Neural progenitor cell (in vitro differentiated cells): Measurements from ENCODE around the gene PITPNC1. TPM values are rescaled to one million over a fixed set of nuclear protein-coding genes. Genes with fewer than 3 reads are reported as not detected.

Experiments
- DNase-seq: peaks from one replicate; pipeline ENCODE4 v3.0.0-alpha.2; 2016; ENCODE audit warnings: low spot score
- H2AFZ ChIP-seq: fragments of 200-600 bp; sonication (generic); replicated peaks from 2 replicates; pipeline ENCODE4 v1.6.1; 2016; ENCODE audit warnings: antibody characterized with exemption
- H3F3A ChIP-seq: fragments of 200-600 bp; sonication (generic); 2 replicates; pipeline ENCODE4 v1.6.1; 2016; ENCODE audit warnings: antibody characterized with exemption, low read depth
- H3K27ac ChIP-seq: fragments of 200-600 bp; sonication (generic); 2 replicates; pipeline ENCODE4 v1.5.1; 2016; ENCODE audit warnings: mild to moderate bottlenecking
- H3K27me3 ChIP-seq: fragments of 200-600 bp; sonication (generic); 2 replicates; pipeline ENCODE4 v1.6.1; 2016; ENCODE audit warnings: mild to moderate bottlenecking, moderate library complexity
- H3K36me3 ChIP-seq: fragments of 200-600 bp; sonication (generic); 2 replicates; pipeline ENCODE4 v1.5.1; 2016
- H3K4me1 ChIP-seq: fragments of 200-600 bp; sonication (generic); 2 replicates; pipeline ENCODE4 v1.6.1; 2016; ENCODE audit warnings: mixed run types
- H3K4me2 ChIP-seq: fragments of 200-600 bp; sonication (generic); 2 replicates; pipeline ENCODE4 v1.6.1; 2016
- H3K4me3 ChIP-seq: fragments of 200-600 bp; sonication (generic); 2 replicates; pipeline ENCODE4 v1.5.1; 2016
- H3K79me2 ChIP-seq: fragments of 200-600 bp; sonication (generic); 2 replicates; pipeline ENCODE4 v1.6.1; 2016; ENCODE audit warnings: low read depth
- H3K9ac ChIP-seq: fragments of 200-600 bp; sonication (generic); 2 replicates; pipeline ENCODE4 v1.6.1; 2016
- H3K9me3 ChIP-seq: fragments of 200-600 bp; sonication (generic); 2 replicates; pipeline ENCODE4 v1.5.1; 2016; ENCODE audit warnings: low read depth
- H4K20me1 ChIP-seq: fragments of 200-600 bp; sonication (generic); 2 replicates; pipeline ENCODE4 v1.6.1; 2016; ENCODE audit warnings: low read depth
- H3K27ac Mint-ChIP-seq: 3 replicates; pipeline ENCODE4 v1.8.0; 2021; ENCODE audit warnings: mixed read lengths
- H3K27me3 Mint-ChIP-seq: 2 replicates; pipeline ENCODE4 v1.8.0; 2022; ENCODE audit warnings: low read depth, mild to moderate bottlenecking, inconsistent platforms, moderate library complexity, mixed read lengths; ENCODE audit not compliant: insufficient read depth
- H3K36me3 Mint-ChIP-seq: 3 replicates; pipeline ENCODE4 v1.8.0; 2021; ENCODE audit warnings: mixed read lengths
- H3K4me1 Mint-ChIP-seq: 3 replicates; pipeline ENCODE4 v1.8.0; 2021; ENCODE audit warnings: mixed read lengths
- H3K4me3 Mint-ChIP-seq: 3 replicates; pipeline ENCODE4 v1.8.0; 2021; ENCODE audit warnings: mild to moderate bottlenecking, moderate library complexity, mixed read lengths
- H3K9me3 Mint-ChIP-seq: 3 replicates; pipeline ENCODE4 v1.8.0; 2020; ENCODE audit warnings: mixed read lengths
- CTCF ChIP-seq: fragments of 200-600 bp; sonication (generic); IDR thresholded peaks from 2 replicates; pipeline ENCODE4 v1.5.1; 2017; ENCODE audit warnings: antibody characterized with exemption, mild to moderate bottlenecking
- EZH2 ChIP-seq: fragments of 200-600 bp; sonication (generic); IDR thresholded peaks from 2 replicates; pipeline ENCODE4 v1.6.1; 2017; ENCODE audit warnings: antibody characterized with exemption, mild to moderate bottlenecking, moderate library complexity
- EZH2phosphoT487 ChIP-seq: fragments of 200-600 bp; sonication (generic); IDR thresholded peaks from 2 replicates; pipeline ENCODE4 v1.6.1; 2017; ENCODE audit warnings: antibody characterized with exemption
- total RNA-seq: library from RNA; depleted of rRNA; stranded (reverse); fragments of >200 nt; gene quantifications from 2 replicates; pipeline ENCODE4 v1.2.3, GENCODE V29; 2015; ENCODE audit warnings: low replicate concordance

Gene PITPNC1
- total RNA-seq, 1 donor from 2014 or later: 8.1 TPM

GRCh38 chr17:67633751-67634211 lies 256.7 kb downstream of the PITPNC1 start:
- Mint-ChIP-seq H3K9me3 (no peaks in the 10 kb centered on the region), H3K27me3 (peaks cover 2% of the 10 kb centered on the region), H3K4me1 (peaks cover 3% of the 10 kb centered on the region), H3K4me3 (no peak overlapping the region), H3K27ac (no peak overlapping the region), H3K36me3 (peaks cover 11% of the 10 kb centered on the region)
- Histone ChIP-seq H3K79me2 (no peaks in the 10 kb centered on the region), H3K4me1 (no peaks in the 10 kb centered on the region), H4K20me1 (no peaks in the 10 kb centered on the region), H3K4me3 (no peak overlapping the region), H3K27me3 (no peaks in the 10 kb centered on the region), H3K4me2 (no peak overlapping the region), H3K36me3 (no peaks in the 10 kb centered on the region), H3K27ac (no peak overlapping the region), H3K9ac (no peak overlapping the region), H2AFZ (no peak overlapping the region), H3K9me3 (no peaks in the 10 kb centered on the region), H3F3A (no peaks in the 10 kb centered on the region)
- TF ChIP-seq EZH2 (no peak), CTCF (no peak), EZH2phosphoT487 (no peak)
- no peak for DNase-seq

- Histone ChIP-seq H3K9ac (no peak overlapping the region), H3K27ac (no peak overlapping the region), H3K4me3 (no peak overlapping the region), H2AFZ (no peak overlapping the region), H4K20me1 (no peaks in the 10 kb centered on the region), H3K9me3 (no peaks in the 10 kb centered on the region), H3K27me3 (no peaks in the 10 kb centered on the region), H3K4me2 (no peak overlapping the region), H3K4me1 (no peaks in the 10 kb centered on the region), H3K36me3 (no peaks in the 10 kb centered on the region), H3K79me2 (no peaks in the 10 kb centered on the region), H3F3A (no peaks in the 10 kb centered on the region)
- no peak for DNase-seq
- H3K36me3 Mint-ChIP-seq: peaks cover 11% of the 10 kb centered on the region
- TF ChIP-seq CTCF (no peak), EZH2 (no peak), EZH2phosphoT487 (no peak)
- H3K27me3 Mint-ChIP-seq: peaks cover 2% of the 10 kb centered on the region
- H3K4me3 Mint-ChIP-seq: no peak overlapping the region
- peaks cover 3% of the 10 kb centered on the region for H3K4me1 Mint-ChIP-seq
- no peaks in the 10 kb centered on the region for H3K9me3 Mint-ChIP-seq
- no peak overlapping the region for H3K27ac Mint-ChIP-seq
Observed at GRCh38 chr17:67635681-67636080, 258.6 kb downstream of the PITPNC1 start.

- H3K9me3 Mint-ChIP-seq: no peaks in the 10 kb centered on the region
- H3K27ac ChIP-seq: no peak overlapping the region
- peaks cover 3% of the 10 kb centered on the region for H3K4me1 Mint-ChIP-seq
- no peaks in the 10 kb centered on the region for H3F3A ChIP-seq
- no peak overlapping the region for H3K4me3 Mint-ChIP-seq
- H3K9ac ChIP-seq: no peak overlapping the region
- peaks cover 2% of the 10 kb centered on the region for H3K27me3 Mint-ChIP-seq
- no peaks in the 10 kb centered on the region for H3K36me3 ChIP-seq
- no peaks in the 10 kb centered on the region for H4K20me1 ChIP-seq
- no peaks in the 10 kb centered on the region for H3K4me1 ChIP-seq
- H3K27me3 ChIP-seq: no peaks in the 10 kb centered on the region
- no peak overlapping the region for H3K4me3 ChIP-seq
- H2AFZ ChIP-seq: no peak overlapping the region
- TF ChIP-seq CTCF (no peak), EZH2 (no peak), EZH2phosphoT487 (no peak)
- H3K9me3 ChIP-seq: no peaks in the 10 kb centered on the region
- no peak overlapping the region for H3K27ac Mint-ChIP-seq
- no peak overlapping the region for H3K4me2 ChIP-seq
- no peaks in the 10 kb centered on the region for H3K79me2 ChIP-seq
- DNase-seq: no peak
- H3K36me3 Mint-ChIP-seq: peaks cover 11% of the 10 kb centered on the region
Observed at GRCh38 chr17:67636312-67636711, 259.2 kb downstream of the PITPNC1 start.
